ENCODE measurements around the gene PAQR9. TPM values are rescaled to one million over a fixed set of nuclear protein-coding genes. Genes with fewer than 3 reads are reported as not detected.

PAQR9 gene
- polyA plus RNA-seq, 2 of the 4 experiments (the other 2 are of a cell fraction), result 3.0 to 3.1 TPM

- TF ChIP-seq, protein P1, sequence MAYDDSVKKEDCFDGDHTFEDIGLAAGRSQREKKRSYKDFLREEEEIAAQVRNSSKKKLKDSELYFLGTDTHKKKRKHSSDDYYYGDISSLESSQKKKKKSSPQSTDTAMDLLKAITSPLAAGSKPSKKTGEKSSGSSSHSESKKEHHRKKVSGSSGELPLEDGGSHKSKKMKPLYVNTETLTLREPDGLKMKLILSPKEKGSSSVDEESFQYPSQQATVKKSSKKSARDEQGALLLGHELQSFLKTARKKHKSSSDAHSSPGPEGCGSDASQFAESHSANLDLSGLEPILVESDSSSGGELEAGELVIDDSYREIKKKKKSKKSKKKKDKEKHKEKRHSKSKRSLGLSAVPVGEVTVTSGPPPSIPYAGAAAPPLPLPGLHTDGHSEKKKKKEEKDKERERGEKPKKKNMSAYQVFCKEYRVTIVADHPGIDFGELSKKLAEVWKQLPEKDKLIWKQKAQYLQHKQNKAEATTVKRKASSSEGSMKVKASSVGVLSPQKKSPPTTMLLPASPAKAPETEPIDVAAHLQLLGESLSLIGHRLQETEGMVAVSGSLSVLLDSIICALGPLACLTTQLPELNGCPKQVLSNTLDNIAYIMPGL (CRISPR knock-in tag; IDR thresholded peaks at IDR 0.05; ENCODE audit: borderline replicate concordance), result no peak; the same call in 1 of the 2 replicates
- TF ChIP-seq FOSB (CRISPR knock-in tag; IDR thresholded peaks at IDR 0.05), result no peak
- no peak for TF ChIP-seq RAD21 (conservative IDR thresholded peaks at IDR 0.05 in 1 of 2, IDR thresholded peaks at IDR 0.05 in 1 of 2)
- TF ChIP-seq PHF8 (IDR thresholded peaks at IDR 0.05; ENCODE audit: borderline replicate concordance, low read depth), result peak; percentile 100
- peak in 1 of 2 experiments; percentile 62; a peak in 1 of 4 replicates for TF ChIP-seq CEBPB (IDR thresholded peaks at IDR 0.05)
- no peak for TF ChIP-seq RFX5 (IDR thresholded peaks at IDR 0.05)
- TF ChIP-seq, protein P2, sequence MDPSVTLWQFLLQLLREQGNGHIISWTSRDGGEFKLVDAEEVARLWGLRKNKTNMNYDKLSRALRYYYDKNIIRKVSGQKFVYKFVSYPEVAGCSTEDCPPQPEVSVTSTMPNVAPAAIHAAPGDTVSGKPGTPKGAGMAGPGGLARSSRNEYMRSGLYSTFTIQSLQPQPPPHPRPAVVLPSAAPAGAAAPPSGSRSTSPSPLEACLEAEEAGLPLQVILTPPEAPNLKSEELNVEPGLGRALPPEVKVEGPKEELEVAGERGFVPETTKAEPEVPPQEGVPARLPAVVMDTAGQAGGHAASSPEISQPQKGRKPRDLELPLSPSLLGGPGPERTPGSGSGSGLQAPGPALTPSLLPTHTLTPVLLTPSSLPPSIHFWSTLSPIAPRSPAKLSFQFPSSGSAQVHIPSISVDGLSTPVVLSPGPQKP (IDR thresholded peaks at IDR 0.05; ENCODE audit: low read depth, low read length), result 0 out of 2 replicates have a peak, but pooled peaks have one; percentile 28
- TF ChIP-seq KDM5A (IDR thresholded peaks at IDR 0.05), result peak; percentile 100
- peak; percentile 72 for TF ChIP-seq REST (IDR thresholded peaks at IDR 0.05)
- TF ChIP-seq, protein P3, sequence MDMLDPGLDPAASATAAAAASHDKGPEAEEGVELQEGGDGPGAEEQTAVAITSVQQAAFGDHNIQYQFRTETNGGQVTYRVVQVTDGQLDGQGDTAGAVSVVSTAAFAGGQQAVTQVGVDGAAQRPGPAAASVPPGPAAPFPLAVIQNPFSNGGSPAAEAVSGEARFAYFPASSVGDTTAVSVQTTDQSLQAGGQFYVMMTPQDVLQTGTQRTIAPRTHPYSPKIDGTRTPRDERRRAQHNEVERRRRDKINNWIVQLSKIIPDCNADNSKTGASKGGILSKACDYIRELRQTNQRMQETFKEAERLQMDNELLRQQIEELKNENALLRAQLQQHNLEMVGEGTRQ (IDR thresholded peaks at IDR 0.05), result peak; percentile 96
- TF ChIP-seq NPAS2 (CRISPR knock-in tag; IDR thresholded peaks at IDR 0.05; ENCODE audit: borderline replicate concordance), result no peak
- no peak for TF ChIP-seq HOXB5 (CRISPR knock-in tag; IDR thresholded peaks at IDR 0.05)
- TF ChIP-seq RCOR1 (IDR thresholded peaks at IDR 0.05; ENCODE audit: low read depth, low read length), result no peak
- no peak for TF ChIP-seq JUNB (IDR thresholded peaks at IDR 0.05)
- TF ChIP-seq, protein P4, sequence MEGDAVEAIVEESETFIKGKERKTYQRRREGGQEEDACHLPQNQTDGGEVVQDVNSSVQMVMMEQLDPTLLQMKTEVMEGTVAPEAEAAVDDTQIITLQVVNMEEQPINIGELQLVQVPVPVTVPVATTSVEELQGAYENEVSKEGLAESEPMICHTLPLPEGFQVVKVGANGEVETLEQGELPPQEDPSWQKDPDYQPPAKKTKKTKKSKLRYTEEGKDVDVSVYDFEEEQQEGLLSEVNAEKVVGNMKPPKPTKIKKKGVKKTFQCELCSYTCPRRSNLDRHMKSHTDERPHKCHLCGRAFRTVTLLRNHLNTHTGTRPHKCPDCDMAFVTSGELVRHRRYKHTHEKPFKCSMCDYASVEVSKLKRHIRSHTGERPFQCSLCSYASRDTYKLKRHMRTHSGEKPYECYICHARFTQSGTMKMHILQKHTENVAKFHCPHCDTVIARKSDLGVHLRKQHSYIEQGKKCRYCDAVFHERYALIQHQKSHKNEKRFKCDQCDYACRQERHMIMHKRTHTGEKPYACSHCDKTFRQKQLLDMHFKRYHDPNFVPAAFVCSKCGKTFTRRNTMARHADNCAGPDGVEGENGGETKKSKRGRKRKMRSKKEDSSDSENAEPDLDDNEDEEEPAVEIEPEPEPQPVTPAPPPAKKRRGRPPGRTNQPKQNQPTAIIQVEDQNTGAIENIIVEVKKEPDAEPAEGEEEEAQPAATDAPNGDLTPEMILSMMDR (IDR thresholded peaks at IDR 0.05), result no peak
- TF ChIP-seq, protein P5, sequence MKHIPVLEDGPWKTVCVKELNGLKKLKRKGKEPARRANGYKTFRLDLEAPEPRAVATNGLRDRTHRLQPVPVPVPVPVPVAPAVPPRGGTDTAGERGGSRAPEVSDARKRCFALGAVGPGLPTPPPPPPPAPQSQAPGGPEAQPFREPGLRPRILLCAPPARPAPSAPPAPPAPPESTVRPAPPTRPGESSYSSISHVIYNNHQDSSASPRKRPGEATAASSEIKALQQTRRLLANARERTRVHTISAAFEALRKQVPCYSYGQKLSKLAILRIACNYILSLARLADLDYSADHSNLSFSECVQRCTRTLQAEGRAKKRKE (CRISPR knock-in tag; IDR thresholded peaks at IDR 0.05; ENCODE audit: low read depth), result no peak
- TF ChIP-seq TP53 (CRISPR knock-in tag; IDR thresholded peaks at IDR 0.05), result 0 out of 2 replicates have a peak, but pooled peaks have one; percentile 43
- TF ChIP-seq MYC (IDR thresholded peaks at IDR 0.05; ENCODE audit: borderline replicate concordance, low read length), result peak; percentile 69; the same call in 1 of the 2 replicates
- TF ChIP-seq EHMT2 (IDR thresholded peaks at IDR 0.05; ENCODE audit: low read depth), result no peak
- no peak for TF ChIP-seq SREBF2 (IDR thresholded peaks at IDR 0.05)
- TF ChIP-seq NFE2L2 (conservative IDR thresholded peaks at IDR 0.05; ENCODE audit: low read length), result no peak
- TF ChIP-seq POLR2AphosphoS2 (conservative IDR thresholded peaks at IDR 0.05; ENCODE audit: low read length), result no peak
- TF ChIP-seq HDAC2 (IDR thresholded peaks at IDR 0.05), result peak; percentile 97
- TF ChIP-seq HEYL (CRISPR knock-in tag; IDR thresholded peaks at IDR 0.05), result no peak
- no peak for TF ChIP-seq KDM1A (IDR thresholded peaks at IDR 0.05; ENCODE audit: low read depth)
- no peak for TF ChIP-seq RNF2 (IDR thresholded peaks at IDR 0.05; ENCODE audit: borderline replicate concordance, low read depth)
- no peak for TF ChIP-seq MAZ (IDR thresholded peaks at IDR 0.05; ENCODE audit: borderline replicate concordance, low read depth, low read length)
- TF ChIP-seq RARB (CRISPR knock-in tag; IDR thresholded peaks at IDR 0.05), result no peak
- TF ChIP-seq POLR2A (IDR thresholded peaks at IDR 0.05; ENCODE audit: low read length), result peak; percentile 85
These were observed 38.1 kb upstream of the PAQR9 start, which contains the start of gene U2SURP (continued) for GRCh38 chr3:143001369-143002082.
